ENCODE results near the gene CEPT1. TPM values are rescaled to one million over a fixed set of nuclear protein-coding genes. Genes with fewer than 3 reads are reported as not detected.

CEPT1 gene
- total and polyA plus RNA-seq, 2 of the 4 experiments (the other 2 are of a cell fraction), result 13.3 to 27.4 TPM

GRCh38 chr1:111154021-111154999 lies 14.3 kb downstream of the CEPT1 start:
- intact Hi-C loops (cut with micrococcal nuclease) (no loop called here), dilution Hi-C loops (cut with HindIII; ENCODE audit: low sequenced_read_pairs, unreplicated experiment) (no loop called here), in situ Hi-C loops (cut with MboI; ENCODE audit: low sequenced_read_pairs) (no loop called here)
- Histone ChIP-seq H3K9ac (ENCODE audit: low read depth, low read length) (no peak overlapping the region), H2BK20ac (ENCODE audit: low read depth, low read length) (no peak overlapping the region), H2BK5ac (ENCODE audit: low read depth, low read length, poor library complexity, severe bottlenecking) (no peak overlapping the region), H3K18ac (ENCODE audit: low read depth, low read length) (no peak overlapping the region), H3K9me3 (ENCODE audit: control insufficient read depth, insufficient read depth, low read length) (no peaks in the 10 kb centered on the region), H3K4ac (ENCODE audit: low read depth, low read length) (no peak overlapping the region), H3K14ac (replicated peaks; ENCODE audit: low read depth, low read length) (no peak overlapping the region), H4K5ac (ENCODE audit: low read depth, low read length) (no peak overlapping the region), H3K27me3 (ENCODE audit: control insufficient read depth, insufficient read depth, low read length) (no peaks in the 10 kb centered on the region), H2BK120ac (ENCODE audit: low read depth, low read length) (no peak overlapping the region), H3K23ac (ENCODE audit: low read depth, low read length) (no peak overlapping the region), H3K79me1 (ENCODE audit: low read depth in 1 of 2, low read length in 2 of 2) (peaks cover 11 to 13% of the 10 kb centered on the region in 2 experiments), H2AFZ (replicated peaks; ENCODE audit: low read length, poor library complexity) (no peak overlapping the region), H2AK5ac (ENCODE audit: low read depth, low read length) (no peak overlapping the region), H3K4me1 (ENCODE audit: control insufficient read depth, insufficient read depth, low read length) (no peaks in the 10 kb centered on the region), H3K4me2 (ENCODE audit: low read depth, low read length) (no peak overlapping the region), H4K91ac (ENCODE audit: insufficient read depth, low read depth, low read length) (no peak overlapping the region), H2BK15ac (ENCODE audit: low read depth, low read length) (no peak overlapping the region), H3K27ac (ENCODE audit: insufficient read depth, low read length) (no peak overlapping the region), H4K8ac (ENCODE audit: low read depth in 2 of 2, low read length in 2 of 2) (no peak overlapping the region), H3K9me1 (ENCODE audit: insufficient read depth, low read length) (no peaks in the 10 kb centered on the region), H3K36me3 (ENCODE audit: control insufficient read depth, insufficient read depth, low read length) (peaks cover 18% of the 10 kb centered on the region), H3K4me3 (ENCODE audit: insufficient read depth, low read depth, low read length) (no peak overlapping the region), H4K20me1 (ENCODE audit: insufficient read depth, low read length) (no peaks in the 10 kb centered on the region), H3K56ac (ENCODE audit: extremely low read depth, insufficient read depth, low read length) (no peak overlapping the region), H2AK9ac (replicated peaks; ENCODE audit: low read depth, low read length, poor library complexity) (no peak overlapping the region)
- no TSS peak for BruUV-seq (replicated peaks)
- DNase-seq (no peak), ATAC-seq (ENCODE audit: low read depth) (no peak)
- TF ChIP-seq, protein P1, sequence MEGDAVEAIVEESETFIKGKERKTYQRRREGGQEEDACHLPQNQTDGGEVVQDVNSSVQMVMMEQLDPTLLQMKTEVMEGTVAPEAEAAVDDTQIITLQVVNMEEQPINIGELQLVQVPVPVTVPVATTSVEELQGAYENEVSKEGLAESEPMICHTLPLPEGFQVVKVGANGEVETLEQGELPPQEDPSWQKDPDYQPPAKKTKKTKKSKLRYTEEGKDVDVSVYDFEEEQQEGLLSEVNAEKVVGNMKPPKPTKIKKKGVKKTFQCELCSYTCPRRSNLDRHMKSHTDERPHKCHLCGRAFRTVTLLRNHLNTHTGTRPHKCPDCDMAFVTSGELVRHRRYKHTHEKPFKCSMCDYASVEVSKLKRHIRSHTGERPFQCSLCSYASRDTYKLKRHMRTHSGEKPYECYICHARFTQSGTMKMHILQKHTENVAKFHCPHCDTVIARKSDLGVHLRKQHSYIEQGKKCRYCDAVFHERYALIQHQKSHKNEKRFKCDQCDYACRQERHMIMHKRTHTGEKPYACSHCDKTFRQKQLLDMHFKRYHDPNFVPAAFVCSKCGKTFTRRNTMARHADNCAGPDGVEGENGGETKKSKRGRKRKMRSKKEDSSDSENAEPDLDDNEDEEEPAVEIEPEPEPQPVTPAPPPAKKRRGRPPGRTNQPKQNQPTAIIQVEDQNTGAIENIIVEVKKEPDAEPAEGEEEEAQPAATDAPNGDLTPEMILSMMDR (conservative IDR thresholded peaks at IDR 0.05; ENCODE audit: low read depth, low read length), result no peak
- WGBS, 2 experiments (ENCODE audit: extremely low coverage in 2 of 2, insufficient read length in 1 of 2), result no CpG with 5 or more reads among the region's 5 CpGs
- ChIA-PET POLR2A (ENCODE audit: unreplicated experiment) (no interaction called here), CTCF (interaction anchor here (0.9 kb wide), 1 partner anchor 124 kb away, joined by 3 read pairs; no protein-coding TSS in a partner anchor)

All from IMR-90 (cell line).